NT2/D1 (cell line): ENCODE results near the gene TPM4.

ENCODE experiments used
- SUZ12 ChIP-seq: IDR thresholded peaks from 2 replicates; pipeline ENCODE4 v1.6.1; 2011; ENCODE audit not compliant: insufficient read length, insufficient read depth; ENCODE audit errors: extremely low read depth
- YY1 ChIP-seq: IDR thresholded peaks from 2 replicates; pipeline ENCODE4 v1.6.1; 2011; ENCODE audit not compliant: insufficient read length, insufficient read depth

DNA sequence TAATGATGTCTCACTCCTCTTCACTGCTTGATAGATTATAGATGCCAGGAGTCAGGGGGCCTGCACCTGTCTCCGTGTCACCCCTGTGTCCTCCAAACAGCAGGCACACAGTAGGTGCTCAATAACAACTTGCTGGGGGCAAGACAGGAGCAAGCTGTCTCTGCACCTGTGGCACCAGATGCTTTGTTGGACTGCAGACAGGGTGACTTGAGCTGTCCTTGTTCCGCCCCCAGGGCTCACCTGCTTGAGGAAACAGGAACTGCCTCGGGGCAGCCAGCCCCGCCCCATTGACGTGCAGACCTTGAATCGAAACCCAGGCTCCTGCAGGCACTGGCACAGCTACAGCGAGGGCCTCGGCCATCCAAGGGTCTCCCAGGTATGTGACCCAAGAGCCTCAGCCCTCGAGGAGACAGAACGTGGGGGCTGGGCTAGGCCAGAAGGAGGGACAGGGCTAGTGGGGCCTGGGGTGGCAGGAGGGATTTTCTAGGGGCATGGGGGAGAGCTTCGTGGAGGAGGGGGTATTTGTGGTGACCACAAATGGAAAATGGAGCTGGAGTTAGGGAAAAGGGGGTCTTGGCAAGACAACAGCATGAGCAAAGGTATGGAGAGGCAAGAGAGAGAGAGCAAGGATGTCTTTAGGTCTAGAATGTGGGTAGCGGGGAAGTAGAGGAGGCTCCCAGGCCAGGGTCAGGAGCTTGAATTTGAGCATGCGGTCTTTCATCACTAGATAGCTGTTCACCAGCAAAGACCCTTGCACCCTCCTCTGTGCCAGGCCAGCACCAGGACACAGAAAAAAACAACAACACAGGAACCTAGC, 67.3 kb downstream of the TPM4 start, which contains the start of gene HSH2D:
- TF ChIP-seq SUZ12 (no peak), YY1 (no peak)
